ENCODE data around the gene ANK2. TPM values are rescaled to one million over a fixed set of nuclear protein-coding genes. Genes with fewer than 3 reads are reported as not detected.
A peak's percentile ranks its signal among the peaks of the same experiment; 100 is the strongest.

ANK2 gene
- total RNA-seq, 4 donors from 2014 or later: 25.9 to 64.4 (median 55.4) TPM

DNA sequence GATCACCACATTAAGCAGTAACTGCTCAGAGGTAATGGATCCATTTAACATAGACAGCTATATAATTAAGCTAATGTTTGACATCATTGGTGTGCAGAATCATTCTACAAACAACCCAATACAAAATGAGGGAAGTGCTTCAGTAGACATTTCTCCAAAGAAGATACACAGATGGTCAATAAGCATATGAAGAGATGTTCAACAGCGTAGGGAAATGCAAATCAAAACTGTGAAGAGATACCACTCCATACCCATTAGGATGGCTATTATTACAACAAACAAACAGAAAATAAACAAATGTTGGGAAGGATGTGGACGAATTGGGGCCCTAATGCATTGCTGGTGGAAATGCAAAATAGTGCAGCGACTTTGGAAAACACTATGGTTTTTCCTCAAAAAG lies 294.6 kb downstream of the ANK2 start:
- intact Hi-C loops (cut with DNase I): no loop called here
- peaks cover 0 to 4% of the 10 kb centered on the region in 2 donors for H3K36me3 ChIP-seq
- WGBS, 2 donors: 94 to 95% methylated on average over 3 of the region's 3 CpGs
- no peak for TF ChIP-seq POLR2A (IDR thresholded peaks at IDR 0.05)
- TF ChIP-seq CTCF (IDR thresholded peaks at IDR 0.05): no peak
- no peak for DNase-seq
- H3K4me3 ChIP-seq (replicated peaks in 1 of 3): no peak overlapping the region
- H3K4me1 ChIP-seq: no peaks in the 10 kb centered on the region
- H3K27me3 ChIP-seq: no peaks in the 10 kb centered on the region
- H3K9me3 ChIP-seq: no peaks in the 10 kb centered on the region
- H3K27ac ChIP-seq: no peak overlapping the region

GRCh38 chr4:113347245-113347644 lies 297.8 kb downstream of the ANK2 start:
- DNase-seq: no peak
- TF ChIP-seq CTCF (IDR thresholded peaks at IDR 0.05) (no peak), POLR2A (IDR thresholded peaks at IDR 0.05) (no peak)
- H3K4me3 ChIP-seq (replicated peaks in 1 of 3): no peak overlapping the region
- no peak overlapping the region for H3K27ac ChIP-seq
- intact Hi-C loops (cut with DNase I): no loop called here
- WGBS, 2 donors: 85 to 88% methylated on average over 2 of the region's 2 CpGs
- peaks cover 0 to 4% of the 10 kb centered on the region in 2 donors for H3K36me3 ChIP-seq
- H3K27me3 ChIP-seq: no peaks in the 10 kb centered on the region
- H3K9me3 ChIP-seq: no peaks in the 10 kb centered on the region
- H3K4me1 ChIP-seq: no peaks in the 10 kb centered on the region

DNA sequence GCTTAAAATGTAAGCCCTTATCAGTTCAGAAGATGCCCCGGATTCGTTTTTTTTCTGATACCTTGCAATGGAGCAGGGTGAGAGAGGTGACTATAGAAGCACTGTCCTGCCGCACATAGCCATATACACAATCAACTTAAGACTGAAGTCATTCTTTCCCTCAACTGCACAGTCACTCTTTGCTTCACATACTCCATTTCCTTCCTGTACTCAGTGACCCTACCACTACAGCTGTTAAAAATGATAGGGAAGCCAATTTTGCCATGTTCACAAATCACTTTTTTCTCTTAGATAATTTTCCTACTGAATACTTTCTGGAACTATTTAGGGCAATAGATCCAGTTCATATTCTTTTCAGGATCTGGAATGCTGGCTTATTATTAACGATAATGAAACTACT lies 300.0 kb downstream of the ANK2 start:
- no peak overlapping the region for H3K27ac ChIP-seq
- H3K27me3 ChIP-seq: no peaks in the 10 kb centered on the region
- no peak overlapping the region for H3K4me3 ChIP-seq (replicated peaks in 1 of 3)
- no peak for DNase-seq
- intact Hi-C loops (cut with DNase I): no loop called here
- no peaks in the 10 kb centered on the region for H3K9me3 ChIP-seq
- no peak for TF ChIP-seq POLR2A (IDR thresholded peaks at IDR 0.05)
- no peak for TF ChIP-seq CTCF (IDR thresholded peaks at IDR 0.05)
- no peaks in the 10 kb centered on the region for H3K4me1 ChIP-seq
- 77 to 85% methylated on average over 4 of the region's 4 CpGs for WGBS, 2 donors
- H3K36me3 ChIP-seq: no peaks in the 10 kb centered on the region

DNA sequence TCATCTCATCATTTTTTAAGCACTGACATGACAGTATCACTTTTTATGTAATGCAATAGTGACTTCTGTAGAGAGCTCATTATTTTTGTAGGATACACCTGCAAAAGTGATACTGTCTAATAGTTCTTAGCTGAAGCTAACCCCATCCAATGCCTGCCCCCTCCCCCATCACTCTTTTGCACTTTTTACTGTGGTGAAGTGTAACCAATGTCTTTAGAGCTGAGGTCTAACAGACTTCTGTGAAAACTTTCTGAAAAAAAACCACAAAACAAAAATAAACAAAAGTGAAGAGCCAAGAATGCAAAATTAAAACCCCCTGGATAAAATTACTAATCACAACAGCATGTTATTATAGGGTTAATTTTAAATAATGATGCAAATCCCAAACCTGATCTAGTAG lies 301.1 kb downstream of the ANK2 start:
- Histone ChIP-seq H3K27me3 (no peaks in the 10 kb centered on the region), H3K9me3 (no peaks in the 10 kb centered on the region), H3K4me3 (replicated peaks in 1 of 3) (no peak overlapping the region), H3K36me3 (no peaks in the 10 kb centered on the region), H3K27ac (no peak overlapping the region), H3K4me1 (peaks cover 0 to 5% of the 10 kb centered on the region in 2 donors)
- intact Hi-C loops (cut with DNase I): no loop called here
- TF ChIP-seq CTCF (IDR thresholded peaks at IDR 0.05) (no peak), POLR2A (IDR thresholded peaks at IDR 0.05) (no peak)
- no peak for DNase-seq

- Histone ChIP-seq H3K9me3 (no peaks in the 10 kb centered on the region), H3K27ac (peak overlapping the region in 1 of 3 donors; percentile 3), H3K36me3 (no peaks in the 10 kb centered on the region), H3K27me3 (no peaks in the 10 kb centered on the region), H3K4me1 (peaks cover 0 to 5% of the 10 kb centered on the region in 2 donors), H3K4me3 (replicated peaks in 1 of 3) (no peak overlapping the region)
- intact Hi-C loops (cut with DNase I): no loop called here
- peak in 1 of 2 donors; percentile 2 for DNase-seq
- no peak for TF ChIP-seq CTCF (IDR thresholded peaks at IDR 0.05)
- no peak for TF ChIP-seq POLR2A (IDR thresholded peaks at IDR 0.05)
- WGBS, 2 donors: 52 to 68% methylated on average over 13 of the region's 13 CpGs
Observed at GRCh38 chr4:113355550-113356371, 306.3 kb downstream of the ANK2 start.

Measured in thyroid gland (tissue), 4 donors.